Esophagus squamous epithelium (tissue), 4 donors: Measurements from ENCODE around the gene SGTB.
A peak's percentile ranks its signal among the peaks of the same experiment; 100 is the strongest.

Source experiments
- POLR2A ChIP-seq, 4 donors: fragments of 450-650 bp; IDR thresholded peaks; one replicate each; pipeline ENCODE4 v1.6.1; 2017; ENCODE audit warnings: antibody characterized with exemption in 4 of 4, mild to moderate bottlenecking in 4 of 4, moderate library complexity in 3 of 4
- TF ChIP-seq, protein P1 (sequence below), 6 experiments: fragments of 450-650 bp in 4 of 6; fragments of 200-600 bp in 2 of 6; sonication (generic) in 2 of 6; IDR thresholded peaks; one replicate each; pipeline ENCODE4 v1.5.1; 2016 to 2019; ENCODE audit warnings: antibody characterized with exemption in 6 of 6, mild to moderate bottlenecking in 4 of 6, moderate library complexity in 4 of 6

DNA sequence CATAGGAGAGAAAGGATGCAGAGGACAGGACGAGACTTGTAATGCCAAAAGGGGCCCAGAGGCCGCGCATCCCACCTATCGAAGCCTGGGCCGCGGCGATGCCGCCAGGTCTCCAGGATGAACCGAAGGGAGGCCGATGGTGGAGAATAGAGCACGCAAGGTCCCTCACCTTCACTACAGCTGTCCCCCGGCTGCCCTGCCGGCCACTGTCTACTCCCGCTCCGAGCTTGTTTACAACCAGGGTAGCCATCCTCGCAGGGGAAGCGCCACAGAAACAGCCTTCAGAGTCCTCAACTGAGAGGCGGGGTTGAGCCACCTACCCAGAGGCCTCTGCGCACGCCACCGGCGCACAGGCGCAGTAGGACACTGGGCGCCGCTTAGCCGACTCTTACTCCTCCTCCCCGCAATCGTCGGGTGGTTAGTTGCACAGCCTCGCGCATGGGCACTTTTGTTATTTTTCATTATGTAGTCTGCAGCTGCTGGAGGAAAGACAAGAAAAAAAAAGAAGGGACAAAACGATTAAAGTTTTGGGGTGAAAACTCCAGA is 97.8 kb downstream of the SGTB start, which contains the start of gene TRIM23:
- TF ChIP-seq, protein P1, sequence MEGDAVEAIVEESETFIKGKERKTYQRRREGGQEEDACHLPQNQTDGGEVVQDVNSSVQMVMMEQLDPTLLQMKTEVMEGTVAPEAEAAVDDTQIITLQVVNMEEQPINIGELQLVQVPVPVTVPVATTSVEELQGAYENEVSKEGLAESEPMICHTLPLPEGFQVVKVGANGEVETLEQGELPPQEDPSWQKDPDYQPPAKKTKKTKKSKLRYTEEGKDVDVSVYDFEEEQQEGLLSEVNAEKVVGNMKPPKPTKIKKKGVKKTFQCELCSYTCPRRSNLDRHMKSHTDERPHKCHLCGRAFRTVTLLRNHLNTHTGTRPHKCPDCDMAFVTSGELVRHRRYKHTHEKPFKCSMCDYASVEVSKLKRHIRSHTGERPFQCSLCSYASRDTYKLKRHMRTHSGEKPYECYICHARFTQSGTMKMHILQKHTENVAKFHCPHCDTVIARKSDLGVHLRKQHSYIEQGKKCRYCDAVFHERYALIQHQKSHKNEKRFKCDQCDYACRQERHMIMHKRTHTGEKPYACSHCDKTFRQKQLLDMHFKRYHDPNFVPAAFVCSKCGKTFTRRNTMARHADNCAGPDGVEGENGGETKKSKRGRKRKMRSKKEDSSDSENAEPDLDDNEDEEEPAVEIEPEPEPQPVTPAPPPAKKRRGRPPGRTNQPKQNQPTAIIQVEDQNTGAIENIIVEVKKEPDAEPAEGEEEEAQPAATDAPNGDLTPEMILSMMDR (IDR thresholded peaks at IDR 0.05): peak in 1 of 6 experiments; percentile 11
- peak in 2 of 4 donors; percentile 44 to 48 for TF ChIP-seq POLR2A (IDR thresholded peaks at IDR 0.05)
